Measurements from ENCODE around the gene MYO7B.
A peak's percentile ranks its signal among the peaks of the same experiment; 100 is the strongest.

Gene MYO7B

DNA sequence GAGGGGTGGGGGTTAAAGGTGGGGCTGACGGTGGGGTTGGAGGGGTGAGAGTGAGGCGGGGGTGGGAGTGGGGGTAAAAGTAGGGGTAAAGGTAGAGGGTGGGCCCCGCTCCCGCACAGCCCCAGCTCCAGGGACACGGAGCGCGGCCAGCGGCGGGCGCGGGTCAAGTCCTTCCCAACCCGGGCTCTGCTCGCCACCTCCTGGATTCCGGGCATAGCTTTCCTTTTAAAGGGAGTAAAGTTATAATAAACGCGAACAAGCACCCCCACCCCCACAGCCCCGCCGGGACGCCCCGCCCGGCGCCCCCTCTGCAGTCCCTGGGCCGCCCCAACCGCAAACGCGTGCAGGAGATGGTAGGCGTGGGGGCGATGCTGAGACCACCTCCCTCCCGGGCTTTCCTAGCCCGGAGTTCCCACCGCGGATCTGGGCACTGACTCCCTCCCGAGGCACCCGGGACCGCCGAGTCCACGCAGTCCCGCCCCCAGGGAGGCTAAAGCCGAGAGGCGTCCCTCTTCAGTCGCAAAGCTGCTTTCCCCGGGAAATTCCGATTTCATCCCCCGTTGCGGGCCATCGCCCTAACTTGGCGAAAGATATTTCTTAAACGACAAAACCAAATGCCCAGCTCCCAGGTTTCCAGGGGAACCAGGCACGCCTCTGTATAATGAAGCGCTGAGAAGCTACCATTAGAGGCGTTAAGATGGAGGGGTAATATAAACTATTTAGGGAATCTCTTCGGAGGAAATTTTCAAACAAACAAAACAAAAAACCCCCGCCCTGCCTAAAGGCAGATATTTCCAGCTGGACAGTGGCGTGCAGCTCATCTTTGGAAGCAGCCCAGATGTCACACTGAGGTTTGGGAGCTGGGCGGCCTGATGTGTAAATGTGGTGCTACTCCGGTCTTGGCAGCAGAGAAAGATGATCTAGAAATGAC is 140.1 kb downstream of the MYO7B start, which contains the start of gene LIMS2:
Gene LIMS2 (minus strand): TSS at position 200 of the 931 bp plus-strand sequence. CDS start 506 bp downstream, outside the sequence.
- peak; percentile 25 for DNase-seq (ENCODE audit: low read depth)
- peak within 1 kb of the TSS; percentile 48 for H3K4me3 ChIP-seq (replicated peaks; ENCODE audit: low read depth, low read length)

DNA sequence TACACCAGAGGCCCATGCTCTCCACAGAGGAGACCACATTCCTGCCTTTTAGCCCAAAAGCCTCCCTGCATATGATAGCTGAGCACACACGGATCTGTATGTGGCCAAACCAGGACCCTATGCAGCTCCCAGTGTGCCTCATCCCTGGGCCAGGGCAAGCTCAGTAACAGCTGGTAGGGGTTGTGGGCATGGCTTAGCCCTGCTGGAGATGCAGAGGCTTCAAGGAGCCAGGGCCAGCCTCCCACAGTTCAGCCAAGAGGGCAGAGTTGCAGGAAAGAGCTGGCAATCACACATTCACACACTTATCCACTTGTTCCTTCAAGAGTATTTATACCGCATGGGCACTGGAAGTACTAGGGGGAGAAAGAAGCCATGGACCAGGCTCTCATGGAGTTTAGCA is 141.4 kb downstream of the MYO7B start:
- no peak for DNase-seq (ENCODE audit: low read depth)
- H3K4me3 ChIP-seq (replicated peaks; ENCODE audit: low read depth, low read length): no peak overlapping the region
- TF ChIP-seq, protein P1, sequence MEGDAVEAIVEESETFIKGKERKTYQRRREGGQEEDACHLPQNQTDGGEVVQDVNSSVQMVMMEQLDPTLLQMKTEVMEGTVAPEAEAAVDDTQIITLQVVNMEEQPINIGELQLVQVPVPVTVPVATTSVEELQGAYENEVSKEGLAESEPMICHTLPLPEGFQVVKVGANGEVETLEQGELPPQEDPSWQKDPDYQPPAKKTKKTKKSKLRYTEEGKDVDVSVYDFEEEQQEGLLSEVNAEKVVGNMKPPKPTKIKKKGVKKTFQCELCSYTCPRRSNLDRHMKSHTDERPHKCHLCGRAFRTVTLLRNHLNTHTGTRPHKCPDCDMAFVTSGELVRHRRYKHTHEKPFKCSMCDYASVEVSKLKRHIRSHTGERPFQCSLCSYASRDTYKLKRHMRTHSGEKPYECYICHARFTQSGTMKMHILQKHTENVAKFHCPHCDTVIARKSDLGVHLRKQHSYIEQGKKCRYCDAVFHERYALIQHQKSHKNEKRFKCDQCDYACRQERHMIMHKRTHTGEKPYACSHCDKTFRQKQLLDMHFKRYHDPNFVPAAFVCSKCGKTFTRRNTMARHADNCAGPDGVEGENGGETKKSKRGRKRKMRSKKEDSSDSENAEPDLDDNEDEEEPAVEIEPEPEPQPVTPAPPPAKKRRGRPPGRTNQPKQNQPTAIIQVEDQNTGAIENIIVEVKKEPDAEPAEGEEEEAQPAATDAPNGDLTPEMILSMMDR (IDR thresholded peaks at IDR 0.05; ENCODE audit: low read length, missing control alignments): no peak

More for the DNA sequence above, 140.1 kb downstream of the MYO7B start, which contains the start of gene LIMS2:
- TF ChIP-seq, protein P1 (IDR thresholded peaks at IDR 0.05; ENCODE audit: low read length, missing control alignments): no peak

DNA sequence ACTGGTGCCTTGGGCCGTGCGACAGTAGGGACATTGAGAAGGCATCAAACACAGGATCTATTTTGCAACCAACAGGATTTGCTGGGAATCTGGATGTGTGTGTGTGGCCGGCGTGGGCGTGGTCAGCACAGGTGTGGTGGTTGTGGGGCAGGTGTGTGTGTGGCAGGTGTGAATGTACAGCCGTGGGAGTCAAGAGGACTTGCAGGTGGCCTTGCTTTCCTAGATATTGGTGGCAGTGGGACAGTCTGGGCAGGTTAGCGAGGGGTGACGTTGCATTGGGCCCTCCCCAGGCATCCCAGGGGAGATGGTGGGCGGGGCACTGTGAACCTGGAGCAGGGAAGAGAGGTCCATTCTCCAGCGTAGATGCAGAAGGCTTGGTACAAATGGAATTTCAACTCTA is 143.0 kb downstream of the MYO7B start:
- TF ChIP-seq, protein P1 (IDR thresholded peaks at IDR 0.05; ENCODE audit: low read length, missing control alignments): no peak
- no peak overlapping the region for H3K4me3 ChIP-seq (replicated peaks; ENCODE audit: low read depth, low read length)
- no peak for DNase-seq (ENCODE audit: low read depth)

DNA sequence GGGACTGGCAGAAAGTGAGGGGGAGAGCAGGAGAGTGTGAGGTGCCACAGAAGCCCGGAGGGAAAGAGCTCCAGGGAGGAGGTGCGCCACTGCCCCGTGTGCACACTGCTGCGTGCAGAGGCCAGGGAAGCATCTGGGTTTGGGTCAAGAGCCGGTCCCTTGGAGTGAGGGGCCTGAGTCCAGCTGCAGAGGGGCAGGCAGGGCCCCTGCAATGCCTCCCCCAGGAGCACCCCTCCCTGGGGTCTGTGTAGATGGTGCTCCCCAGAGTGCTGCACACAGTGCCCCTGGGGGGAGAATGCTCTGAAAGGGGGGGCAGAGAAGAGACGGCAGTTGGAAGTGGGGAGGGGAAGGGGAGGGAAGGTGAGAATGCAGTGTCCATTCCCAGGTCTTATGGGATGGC is 143.5 kb downstream of the MYO7B start:
- H3K4me3 ChIP-seq (replicated peaks; ENCODE audit: low read depth, low read length): no peak overlapping the region
- no peak for DNase-seq (ENCODE audit: low read depth)
- TF ChIP-seq, protein P1 (IDR thresholded peaks at IDR 0.05; ENCODE audit: low read length, missing control alignments): no peak

DNA sequence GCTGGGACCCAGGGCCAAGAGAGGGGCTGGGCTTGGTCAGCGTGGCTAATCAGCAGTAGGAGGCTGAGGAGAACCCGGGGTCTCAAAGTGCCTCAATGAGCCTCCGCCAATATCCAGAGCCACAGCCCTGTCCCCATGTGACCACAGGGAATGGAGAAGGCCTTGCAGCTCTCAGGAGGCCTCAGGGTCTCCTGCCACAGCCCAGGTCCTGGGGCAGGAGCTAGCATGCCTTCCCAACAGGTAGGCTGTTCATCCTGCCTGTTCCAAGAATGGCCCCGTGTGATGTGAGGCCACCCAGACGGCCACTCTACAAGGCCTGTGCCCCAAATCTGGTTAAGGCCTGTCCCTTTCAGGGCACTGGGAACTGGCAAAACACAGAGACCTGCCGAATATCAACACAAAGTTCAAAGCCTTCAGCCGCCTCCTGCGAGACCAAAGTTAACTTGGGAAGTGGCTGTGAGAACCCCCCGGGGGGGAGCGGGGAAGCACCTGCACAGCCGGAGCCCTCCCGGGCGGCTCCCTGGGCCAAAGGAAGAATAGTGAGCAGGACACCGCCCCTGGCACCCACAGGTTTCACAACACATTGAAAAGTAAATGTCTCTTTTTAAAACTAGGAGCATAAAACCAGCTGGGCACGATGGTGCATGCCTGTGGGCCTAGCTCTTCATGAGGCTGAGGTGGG is 144.3 kb downstream of the MYO7B start:
- no peak overlapping the region for H3K4me3 ChIP-seq (replicated peaks; ENCODE audit: low read depth, low read length)
- TF ChIP-seq, protein P1 (IDR thresholded peaks at IDR 0.05; ENCODE audit: low read length, missing control alignments): no peak
- no peak for DNase-seq (ENCODE audit: low read depth)

DNA sequence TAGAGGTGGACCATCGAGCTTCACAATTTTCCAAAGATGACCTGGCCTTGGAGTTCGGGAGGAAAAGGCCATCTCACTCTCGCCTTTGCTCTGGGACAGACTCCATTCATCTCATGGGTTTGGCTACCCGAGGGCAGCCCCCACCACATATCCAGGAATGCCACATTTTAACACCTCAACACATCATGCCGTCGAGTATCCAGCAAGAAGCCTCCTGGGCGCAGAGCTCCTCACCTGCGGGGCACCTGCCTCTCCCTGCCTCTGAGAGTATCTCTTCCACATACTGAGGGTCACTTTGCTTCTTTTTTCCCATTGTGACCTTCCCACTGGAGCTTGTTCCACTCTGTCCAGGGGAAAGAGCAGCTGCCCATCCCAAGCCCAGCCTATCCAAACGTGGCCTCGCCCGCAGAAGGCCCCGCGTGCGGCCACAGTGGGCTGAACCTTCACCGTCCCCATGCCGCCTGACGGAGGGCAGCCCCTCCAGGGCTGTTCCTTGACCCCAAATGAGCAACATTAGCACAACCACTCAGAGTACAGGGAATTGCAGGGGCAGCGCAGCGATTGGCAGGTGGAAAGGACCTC is 145.3 kb downstream of the MYO7B start:
- no peak overlapping the region for H3K4me3 ChIP-seq (replicated peaks; ENCODE audit: low read depth, low read length)
- DNase-seq (ENCODE audit: low read depth): no peak
- TF ChIP-seq, protein P1 (IDR thresholded peaks at IDR 0.05; ENCODE audit: low read length, missing control alignments): no peak
